Chondrocyte (in vitro differentiated cells): ENCODE results near the gene P2RY8. TPM values are rescaled to one million over a fixed set of nuclear protein-coding genes. Genes with fewer than 3 reads are reported as not detected.
A peak's percentile ranks its signal among the peaks of the same experiment; 100 is the strongest.

ENCODE experiments used
- DNase-seq: peaks from one replicate; pipeline ENCODE4 v3.0.0; 2021; ENCODE audit warnings: mixed read lengths, low spot score
- H3K27ac Mint-ChIP-seq: one replicate; pipeline ENCODE4 v1.8.0; 2021; ENCODE audit warnings: mild to moderate bottlenecking, moderate library complexity, mixed read lengths; ENCODE audit not compliant: unreplicated experiment
- H3K27me3 Mint-ChIP-seq: 2 replicates; pipeline ENCODE4 v1.8.0; 2021; ENCODE audit warnings: low read depth, mixed read lengths
- H3K36me3 Mint-ChIP-seq: 2 replicates; pipeline ENCODE4 v1.8.0; 2021; ENCODE audit warnings: low read depth, mixed read lengths
- H3K4me1 Mint-ChIP-seq: 2 replicates; pipeline ENCODE4 v1.8.0; 2021; ENCODE audit warnings: low read depth, mild to moderate bottlenecking, mixed read lengths
- H3K4me3 Mint-ChIP-seq: one replicate; pipeline ENCODE4 v1.8.0; 2021; ENCODE audit warnings: mild to moderate bottlenecking, moderate library complexity, mixed read lengths; ENCODE audit not compliant: unreplicated experiment
- H3K9me3 Mint-ChIP-seq: 2 replicates; pipeline ENCODE4 v1.8.0; 2021; ENCODE audit warnings: low read depth, mixed read lengths
- total RNA-seq: library from RNA; stranded (reverse); gene quantifications from 3 replicates; pipeline ENCODE4 v1.2.1, GENCODE V29; 2021
- TF ChIP-seq, protein P1 (sequence below): fragments of 200-600 bp; sonication (generic); IDR thresholded peaks from 2 replicates; pipeline ENCODE4 v1.5.0; 2021; ENCODE audit warnings: antibody characterized with exemption, mild to moderate bottlenecking, moderate library complexity

The P2RY8 gene
- total RNA-seq, 1 donor from 2014 or later, result not detected

- Mint-ChIP-seq H3K9me3 (no peaks in the 10 kb centered on the region), H3K27ac (no peak overlapping the region), H3K36me3 (no peaks in the 10 kb centered on the region), H3K4me3 (no peak overlapping the region), H3K27me3 (no peaks in the 10 kb centered on the region), H3K4me1 (peaks cover 35% of the 10 kb centered on the region)
- peak; percentile 90 for DNase-seq
- TF ChIP-seq, protein P1, sequence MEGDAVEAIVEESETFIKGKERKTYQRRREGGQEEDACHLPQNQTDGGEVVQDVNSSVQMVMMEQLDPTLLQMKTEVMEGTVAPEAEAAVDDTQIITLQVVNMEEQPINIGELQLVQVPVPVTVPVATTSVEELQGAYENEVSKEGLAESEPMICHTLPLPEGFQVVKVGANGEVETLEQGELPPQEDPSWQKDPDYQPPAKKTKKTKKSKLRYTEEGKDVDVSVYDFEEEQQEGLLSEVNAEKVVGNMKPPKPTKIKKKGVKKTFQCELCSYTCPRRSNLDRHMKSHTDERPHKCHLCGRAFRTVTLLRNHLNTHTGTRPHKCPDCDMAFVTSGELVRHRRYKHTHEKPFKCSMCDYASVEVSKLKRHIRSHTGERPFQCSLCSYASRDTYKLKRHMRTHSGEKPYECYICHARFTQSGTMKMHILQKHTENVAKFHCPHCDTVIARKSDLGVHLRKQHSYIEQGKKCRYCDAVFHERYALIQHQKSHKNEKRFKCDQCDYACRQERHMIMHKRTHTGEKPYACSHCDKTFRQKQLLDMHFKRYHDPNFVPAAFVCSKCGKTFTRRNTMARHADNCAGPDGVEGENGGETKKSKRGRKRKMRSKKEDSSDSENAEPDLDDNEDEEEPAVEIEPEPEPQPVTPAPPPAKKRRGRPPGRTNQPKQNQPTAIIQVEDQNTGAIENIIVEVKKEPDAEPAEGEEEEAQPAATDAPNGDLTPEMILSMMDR, result no peak
Observed at GRCh38 chrX:1466232-1466661, 70.7 kb downstream of the P2RY8 start.

- DNase-seq, result peak; percentile 91
- H3K4me1 Mint-ChIP-seq, result peaks cover 35% of the 10 kb centered on the region
- TF ChIP-seq, protein P1, result no peak
- no peak overlapping the region for H3K27ac Mint-ChIP-seq
- H3K27me3 Mint-ChIP-seq, result no peaks in the 10 kb centered on the region
- no peaks in the 10 kb centered on the region for H3K36me3 Mint-ChIP-seq
- no peak overlapping the region for H3K4me3 Mint-ChIP-seq
- H3K9me3 Mint-ChIP-seq, result no peaks in the 10 kb centered on the region
Observed at GRCh38 chrX:1465286-1466231, 71.4 kb downstream of the P2RY8 start.

- Mint-ChIP-seq H3K27ac (no peak overlapping the region), H3K9me3 (no peaks in the 10 kb centered on the region), H3K4me3 (no peak overlapping the region), H3K4me1 (peaks cover 35% of the 10 kb centered on the region), H3K27me3 (no peaks in the 10 kb centered on the region), H3K36me3 (no peaks in the 10 kb centered on the region)
- peak; percentile 42 for DNase-seq
- TF ChIP-seq, protein P1, result no peak
Observed at GRCh38 chrX:1464971-1465285, 72.1 kb downstream of the P2RY8 start.

GRCh38 chrX:1464041-1464970 lies 72.7 kb downstream of the P2RY8 start:
- Mint-ChIP-seq H3K36me3 (no peaks in the 10 kb centered on the region), H3K4me3 (no peak overlapping the region), H3K27me3 (no peaks in the 10 kb centered on the region), H3K9me3 (no peaks in the 10 kb centered on the region), H3K4me1 (peaks cover 35% of the 10 kb centered on the region), H3K27ac (no peak overlapping the region)
- TF ChIP-seq, protein P1, result no peak
- DNase-seq, result peak; percentile 72

DNA sequence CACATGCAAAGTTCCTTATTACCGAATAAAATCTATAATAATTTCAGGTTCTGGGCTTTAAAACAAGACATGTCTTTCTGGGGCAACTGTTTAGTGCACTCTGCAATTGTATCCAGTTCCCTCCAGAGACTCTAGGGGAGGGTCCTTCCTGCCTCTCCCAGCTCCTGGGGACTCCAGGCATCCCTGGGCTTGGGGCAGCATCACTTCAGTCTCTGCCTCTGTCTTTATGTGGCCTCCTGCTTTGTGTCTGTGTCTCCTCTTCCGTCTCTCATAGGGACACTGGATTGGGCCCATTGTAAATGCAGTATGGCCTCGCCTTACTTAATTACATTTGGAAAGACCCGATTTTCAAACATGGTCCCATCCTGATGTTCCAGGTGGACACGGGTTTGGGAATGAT lies 73.4 kb downstream of the P2RY8 start:
- H3K27me3 Mint-ChIP-seq, result no peaks in the 10 kb centered on the region
- no peak overlapping the region for H3K4me3 Mint-ChIP-seq
- no peaks in the 10 kb centered on the region for H3K9me3 Mint-ChIP-seq
- DNase-seq, result peak; percentile 13
- TF ChIP-seq, protein P1, result no peak
- H3K36me3 Mint-ChIP-seq, result no peaks in the 10 kb centered on the region
- no peak overlapping the region for H3K27ac Mint-ChIP-seq
- peaks cover 32% of the 10 kb centered on the region for H3K4me1 Mint-ChIP-seq
